GM19099 (cell line): ENCODE measurements around the gene DDX41.

Source experiments
- POLR2A ChIP-seq: IDR thresholded peaks from 3 replicates; pipeline ENCODE4 v1.6.1; 2011; ENCODE audit warnings: low read depth; ENCODE audit not compliant: insufficient read length; ENCODE audit errors: extremely low read depth

Gene DDX41

DNA sequence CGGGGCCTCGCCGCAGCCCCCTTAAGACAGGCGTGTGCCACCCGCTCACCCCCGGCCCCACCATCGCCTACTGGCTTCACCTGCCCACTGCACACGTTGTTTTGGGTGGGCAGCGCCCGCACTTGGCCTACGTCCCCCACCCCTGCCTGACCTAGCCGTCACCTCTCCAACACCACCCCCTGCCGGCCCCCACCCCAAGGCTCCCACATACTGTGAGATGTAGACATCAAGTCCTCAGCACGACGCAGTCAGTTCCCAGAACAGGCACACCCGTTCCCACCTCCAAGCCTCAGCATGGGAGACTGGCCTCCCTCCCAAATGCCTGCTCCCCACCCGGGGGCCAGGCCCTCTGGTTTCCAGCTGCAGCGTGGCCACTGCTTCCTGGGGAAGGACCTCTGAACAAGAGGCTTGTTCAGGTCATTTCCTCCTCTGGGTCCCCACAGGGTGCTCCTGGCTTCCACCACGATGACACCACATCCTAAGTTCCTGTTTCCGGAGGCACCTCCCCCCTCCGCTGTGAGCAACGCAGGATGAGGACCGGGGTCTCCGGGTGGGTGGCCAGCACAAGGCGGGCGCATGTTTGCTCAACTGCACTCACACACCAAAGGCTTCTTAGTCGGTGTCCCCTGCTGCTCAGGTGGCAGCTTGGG lies 54.6 kb downstream of the DDX41 start:
- TF ChIP-seq POLR2A, result no peak
